ENCODE measurements around the gene ATP8A2.

The ATP8A2 gene

GRCh38 chr13:25965596-25965995, 593.8 kb downstream of the ATP8A2 start:
- DNase-seq (ENCODE audit: low spot score) = no peak

GRCh38 chr13:25966086-25966485, 594.3 kb downstream of the ATP8A2 start:
- DNase-seq (ENCODE audit: low spot score) = no peak

- no peak for DNase-seq (ENCODE audit: low spot score)
These were observed 595.4 kb downstream of the ATP8A2 start for GRCh38 chr13:25967144-25967543.

- no peak for DNase-seq (ENCODE audit: low spot score)
These were observed 599.3 kb downstream of the ATP8A2 start for GRCh38 chr13:25971047-25971446.

GRCh38 chr13:25971459-25972145, 599.8 kb downstream of the ATP8A2 start:
- no peak for DNase-seq (ENCODE audit: low spot score)

GRCh38 chr13:25973085-25973484, 601.3 kb downstream of the ATP8A2 start:
- no peak for DNase-seq (ENCODE audit: low spot score)

DNA sequence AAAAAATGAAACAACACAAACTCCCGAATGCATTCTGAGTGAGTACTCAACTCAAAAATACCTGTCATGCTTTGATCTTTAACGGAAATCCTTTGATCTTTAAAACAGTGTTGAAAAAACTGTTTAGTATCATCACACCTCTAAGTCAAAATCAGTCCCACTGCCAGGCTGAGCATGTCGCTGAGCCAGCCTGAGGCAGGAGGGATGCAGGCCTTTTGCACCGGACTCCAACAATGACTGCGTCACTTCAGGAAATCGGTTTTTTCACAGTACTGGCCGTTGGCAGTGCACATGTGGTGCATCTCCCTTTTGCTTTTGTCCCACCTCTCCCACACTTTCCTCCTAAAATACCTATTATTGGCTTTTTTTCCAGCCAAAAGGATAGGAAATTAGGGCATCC, 601.8 kb downstream of the ATP8A2 start:
- no peak for DNase-seq (ENCODE audit: low spot score)

- no peak for DNase-seq (ENCODE audit: low spot score)
These were observed 605.4 kb downstream of the ATP8A2 start for GRCh38 chr13:25977216-25977615.

DNA sequence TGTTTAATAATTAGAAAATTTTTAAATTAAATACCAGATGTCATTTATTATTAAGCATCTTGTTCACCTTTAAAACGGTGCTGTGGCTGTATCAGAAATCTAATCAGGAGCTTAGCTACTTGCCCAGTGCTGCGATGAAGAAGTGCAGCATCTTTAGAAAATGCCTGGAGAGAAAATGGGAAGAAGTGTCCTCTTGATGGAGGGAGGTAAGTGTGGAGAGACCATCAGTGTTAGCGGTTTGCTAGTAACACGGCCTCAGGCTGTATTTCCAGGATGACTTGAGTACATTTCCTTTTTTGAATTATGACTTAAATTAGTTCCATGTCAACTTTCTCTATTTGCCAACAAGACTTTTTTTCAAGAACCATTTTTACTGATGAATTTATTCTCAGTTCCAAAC, 605.9 kb downstream of the ATP8A2 start:
- no peak for DNase-seq (ENCODE audit: low spot score)

GRCh38 chr13:25978961-25979360, 607.2 kb downstream of the ATP8A2 start:
- no peak for DNase-seq (ENCODE audit: low spot score)

GRCh38 chr13:25979371-25979770, 607.6 kb downstream of the ATP8A2 start:
- no peak for DNase-seq (ENCODE audit: low spot score)

GRCh38 chr13:25980255-25980654, 608.5 kb downstream of the ATP8A2 start:
- peak; percentile 42 for DNase-seq (ENCODE audit: low spot score)

DNA sequence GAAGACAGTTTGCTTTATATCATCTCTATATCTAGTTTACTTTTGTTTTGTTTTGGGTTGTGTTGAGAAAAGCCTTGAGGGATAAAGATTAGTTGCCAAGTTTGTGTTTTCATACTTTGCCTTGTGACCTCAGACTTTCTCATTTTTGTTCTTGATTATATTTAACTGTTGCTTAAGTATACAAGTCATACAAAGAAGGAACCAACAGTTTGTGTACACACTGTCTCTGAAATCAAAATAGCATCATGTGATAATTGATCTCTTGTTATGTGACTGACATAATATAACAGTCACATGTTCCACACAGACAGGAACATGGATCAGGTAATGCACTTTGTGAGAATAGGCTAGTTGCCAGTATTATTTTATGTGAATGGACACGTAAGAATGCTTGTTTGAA, 609.3 kb downstream of the ATP8A2 start:
- DNase-seq (ENCODE audit: low spot score) = no peak

- DNase-seq (ENCODE audit: low spot score) = no peak
These were observed 611.1 kb downstream of the ATP8A2 start for GRCh38 chr13:25982907-25983306.

DNA sequence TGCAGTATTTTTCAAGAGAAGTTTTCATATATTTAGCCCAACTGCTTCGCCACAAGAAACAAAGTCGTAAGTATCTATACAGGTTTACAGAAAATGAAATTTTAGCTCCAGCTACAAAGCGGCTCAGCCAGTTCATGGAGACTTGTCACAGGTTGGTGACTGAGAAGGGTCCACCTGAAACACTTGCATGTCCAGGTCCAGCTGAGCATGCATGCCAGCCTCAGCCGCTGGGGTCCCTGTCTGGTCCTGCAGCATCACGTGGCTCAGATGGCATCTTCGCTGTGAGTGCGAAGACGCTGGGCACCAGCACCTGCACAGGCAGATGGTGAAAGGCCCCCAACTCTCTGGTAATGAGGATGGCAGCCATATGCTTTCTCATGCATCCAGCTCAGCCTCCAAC, 616.2 kb downstream of the ATP8A2 start:
- no peak for DNase-seq (ENCODE audit: low spot score)

GRCh38 chr13:25988661-25989060, 616.9 kb downstream of the ATP8A2 start:
- peak; percentile 54 for DNase-seq (ENCODE audit: low spot score)

DNA sequence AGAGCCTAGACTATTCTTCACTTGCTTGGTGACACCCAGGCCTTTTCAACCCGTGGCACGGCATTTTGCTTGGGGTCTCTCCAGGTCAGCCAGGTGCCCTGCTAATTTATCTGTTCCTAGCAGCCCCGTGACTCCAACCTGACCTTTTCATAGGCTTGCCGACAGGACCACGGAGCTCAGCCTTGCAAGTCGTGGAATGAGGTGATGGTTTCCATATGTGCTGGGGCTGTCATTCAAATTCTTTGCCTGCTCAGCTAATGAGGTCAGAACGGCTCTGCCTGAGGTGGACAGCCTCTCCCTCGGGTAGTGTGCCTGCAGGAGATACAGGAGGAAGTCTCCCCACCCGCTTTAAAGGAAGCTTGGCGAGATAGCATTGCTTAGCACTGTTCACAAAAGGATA, 619.0 kb downstream of the ATP8A2 start:
- peak; percentile 46 for DNase-seq (ENCODE audit: low spot score)

DNA sequence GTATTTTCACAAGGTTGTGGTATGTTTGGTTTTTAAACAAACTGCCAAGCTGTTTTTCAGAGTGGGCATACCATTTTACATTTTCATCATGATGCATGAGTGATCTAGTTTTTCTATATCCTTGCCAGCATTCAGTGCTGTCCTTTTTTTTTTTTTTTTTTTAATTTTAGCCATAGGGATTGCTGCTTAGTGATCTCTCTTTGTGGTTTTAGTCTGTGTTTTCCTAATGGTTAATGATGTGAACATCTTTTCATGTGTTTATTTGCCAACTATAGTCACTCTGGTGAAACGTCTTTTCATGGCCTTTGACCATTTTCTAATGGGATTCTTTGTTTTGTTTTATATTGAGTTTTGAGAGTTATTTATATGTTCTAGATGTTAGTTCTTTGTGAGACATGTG, 620.3 kb downstream of the ATP8A2 start:
- no peak for DNase-seq (ENCODE audit: low spot score)

- peak; percentile 2 for DNase-seq (ENCODE audit: low spot score)
These were observed 635.7 kb downstream of the ATP8A2 start for GRCh38 chr13:26007261-26008125.

GRCh38 chr13:26010487-26011207, 638.9 kb downstream of the ATP8A2 start:
- peak; percentile 6 for DNase-seq (ENCODE audit: low spot score)

GRCh38 chr13:26011208-26011573, 639.4 kb downstream of the ATP8A2 start:
- DNase-seq (ENCODE audit: low spot score) = peak; percentile 2

DNA sequence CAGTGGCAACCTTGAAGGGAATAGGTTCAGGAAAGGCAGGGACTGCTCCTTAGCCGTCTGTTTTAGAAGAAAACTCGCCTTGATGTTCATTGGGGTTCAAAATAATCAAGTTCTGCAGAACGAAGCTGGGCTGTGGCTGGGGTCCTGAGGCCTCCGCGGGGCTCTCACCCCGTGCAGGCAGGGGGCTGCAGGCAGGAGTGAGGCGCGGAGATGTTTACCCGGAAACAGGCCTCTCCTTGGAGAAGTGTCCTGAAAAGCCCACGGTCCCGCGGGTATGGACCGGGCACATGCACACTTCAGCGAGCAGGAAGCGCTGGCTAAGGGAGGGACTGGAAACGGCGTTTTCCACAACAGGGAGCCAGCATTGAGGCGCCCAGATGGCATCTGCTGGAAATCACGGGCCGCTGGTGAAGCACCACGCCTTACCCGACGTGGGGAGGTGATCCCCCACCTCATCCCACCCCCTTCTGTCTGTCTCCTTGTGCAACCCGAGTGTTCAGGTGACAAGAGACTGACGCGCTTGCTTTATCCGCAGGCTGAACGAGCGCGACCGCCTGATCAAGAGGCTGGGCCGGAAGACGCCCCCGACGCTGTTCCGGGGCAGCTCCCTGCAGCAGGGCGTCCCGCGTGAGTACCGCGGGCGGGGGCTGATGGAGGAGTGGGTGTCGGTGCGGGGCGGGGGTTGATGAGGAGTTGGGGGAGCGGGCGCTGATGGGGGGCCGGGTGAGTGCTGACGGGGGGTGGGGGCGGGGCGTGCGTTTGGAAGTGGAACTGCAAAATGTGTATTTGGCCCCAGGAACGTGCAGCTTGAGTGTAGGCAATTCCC, 640.4 kb downstream of the ATP8A2 start:
- peak; percentile 48 for DNase-seq (ENCODE audit: low spot score)
